Loucy (cell line): ENCODE results near the gene TIMM23B.
"Not testable (repeated sequence)": the region's sequence is repeated elsewhere in the genome, so short reads cannot be mapped to it uniquely, and the experiment has no call there.

ENCODE experiments used
- H2AFZ ChIP-seq: fragments of 200-600 bp; sonication (generic); 2 replicates; pipeline ENCODE4 v1.6.0; 2016; ENCODE audit warnings: antibody characterized with exemption, mild to moderate bottlenecking, low read length, moderate library complexity
- H3F3A ChIP-seq: fragments of 200-600 bp; 2 replicates; pipeline ENCODE4 v1.6.0; 2016; ENCODE audit warnings: antibody characterized with exemption, low read depth, mild to moderate bottlenecking
- H3K27me3 ChIP-seq: fragments of 200-600 bp; sonication (generic); 2 replicates; pipeline ENCODE4 v1.6.1; 2014; ENCODE audit warnings: low read length, mild to moderate bottlenecking; ENCODE audit not compliant: insufficient read depth, poor library complexity, severe bottlenecking
- H3K36me3 ChIP-seq: fragments of 200-600 bp; sonication (generic); 2 replicates; pipeline ENCODE4 v1.6.1; 2016; ENCODE audit warnings: low read length; ENCODE audit not compliant: insufficient read depth
- H3K4me1 ChIP-seq: fragments of 200-600 bp; sonication (generic); 2 replicates; pipeline ENCODE4 v1.5.1; 2014; ENCODE audit warnings: low read length, mild to moderate bottlenecking; ENCODE audit not compliant: insufficient read depth, poor library complexity, severe bottlenecking
- H3K4me2 ChIP-seq: fragments of 200-600 bp; sonication (generic); 2 replicates; pipeline ENCODE4 v1.6.0; 2014; ENCODE audit warnings: antibody characterized with exemption, low read length, low read depth, mild to moderate bottlenecking; ENCODE audit not compliant: poor library complexity, severe bottlenecking
- H3K4me3 ChIP-seq: fragments of 200-600 bp; sonication (generic); 2 replicates; pipeline ENCODE4 v1.5.1; 2014; ENCODE audit warnings: low read length, mild to moderate bottlenecking, mixed read lengths; ENCODE audit not compliant: poor library complexity, severe bottlenecking
- H3K79me2 ChIP-seq: fragments of 200-600 bp; sonication (generic); 2 replicates; pipeline ENCODE4 v1.6.1; 2014; ENCODE audit warnings: low read length; ENCODE audit not compliant: insufficient read depth
- H3K9ac ChIP-seq: fragments of 200-600 bp; sonication (generic); 2 replicates; pipeline ENCODE4 v1.6.0; 2014; ENCODE audit warnings: mild to moderate bottlenecking, low read depth, low read length, moderate library complexity; ENCODE audit not compliant: poor library complexity, severe bottlenecking
- H3K9me2 ChIP-seq: fragments of 200-600 bp; sonication (generic); replicated peaks from 2 replicates; pipeline ENCODE4 v1.6.1; 2016; ENCODE audit warnings: low read depth, low read length, mixed read lengths
- H3K9me3 ChIP-seq: fragments of 200-600 bp; sonication (generic); 2 replicates; pipeline ENCODE4 v1.6.1; 2014; ENCODE audit warnings: mild to moderate bottlenecking, antibody characterized with exemption, low read length, low read depth; ENCODE audit not compliant: insufficient read depth
- H4K20me1 ChIP-seq: fragments of 200-600 bp; sonication (generic); 2 replicates; pipeline ENCODE4 v1.6.0; 2014; ENCODE audit warnings: antibody characterized with exemption, low read length, mild to moderate bottlenecking; ENCODE audit not compliant: insufficient read depth, poor library complexity, severe bottlenecking

The TIMM23B gene

GRCh38 chr10:49943607-49944006, 1.8 kb downstream of the TIMM23B start:
- H3F3A ChIP-seq, H3K36me3 ChIP-seq, H3K9me3 ChIP-seq, H3K4me1 ChIP-seq, H3K9me2 ChIP-seq, H4K20me1 ChIP-seq, H2AFZ ChIP-seq, H3K27me3 ChIP-seq: not testable (repeated sequence)
- H3K4me2 ChIP-seq = peak overlapping the region; percentile 98
- H3K4me3 ChIP-seq = peak overlapping the region; percentile 96
- peak overlapping the region; percentile 92 for H3K9ac ChIP-seq
- peaks cover 49% of the 10 kb centered on the region for H3K79me2 ChIP-seq

GRCh38 chr10:49948142-49948541, 6.3 kb downstream of the TIMM23B start:
- not testable (repeated sequence) for H4K20me1 ChIP-seq, H2AFZ ChIP-seq, H3K4me3 ChIP-seq, H3K9me3 ChIP-seq, H3K9me2 ChIP-seq, H3K4me2 ChIP-seq, H3K27me3 ChIP-seq, H3F3A ChIP-seq, H3K36me3 ChIP-seq, H3K9ac ChIP-seq, H3K4me1 ChIP-seq
- peaks cover 23% of the 10 kb centered on the region for H3K79me2 ChIP-seq

DNA sequence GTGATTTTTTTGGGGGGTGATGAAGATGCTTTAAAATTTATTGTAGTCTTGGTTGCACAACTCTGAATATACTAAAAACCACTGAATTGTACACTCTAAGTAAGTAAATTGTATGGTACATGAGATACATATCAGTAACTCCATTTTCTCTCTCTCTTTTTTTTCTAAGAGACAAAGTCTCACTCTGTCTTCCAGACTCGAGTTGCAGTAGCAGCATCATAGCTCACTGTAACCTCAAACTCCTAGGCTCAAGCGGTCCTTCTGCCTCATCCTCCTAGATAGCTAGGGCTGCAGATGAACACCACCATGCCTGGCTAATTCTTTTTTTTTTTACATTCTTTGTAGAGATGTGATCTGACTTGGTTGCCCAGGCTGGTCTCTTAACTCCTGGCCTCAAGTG, 6.9 kb downstream of the TIMM23B start:
- peaks cover 17% of the 10 kb centered on the region for H3K79me2 ChIP-seq
- H3K9me3 ChIP-seq, H3K9ac ChIP-seq, H3F3A ChIP-seq, H3K36me3 ChIP-seq, H4K20me1 ChIP-seq, H3K4me3 ChIP-seq, H2AFZ ChIP-seq, H3K4me2 ChIP-seq, H3K27me3 ChIP-seq, H3K9me2 ChIP-seq, H3K4me1 ChIP-seq: not testable (repeated sequence)

- H2AFZ ChIP-seq, H3K9ac ChIP-seq, H3F3A ChIP-seq, H3K4me3 ChIP-seq, H3K4me1 ChIP-seq, H3K79me2 ChIP-seq, H3K9me2 ChIP-seq, H3K27me3 ChIP-seq, H3K36me3 ChIP-seq, H4K20me1 ChIP-seq, H3K9me3 ChIP-seq, H3K4me2 ChIP-seq: not testable (repeated sequence)
Observed at GRCh38 chr10:49952006-49952405, 10.2 kb downstream of the TIMM23B start.

- not testable (repeated sequence) for H3K79me2 ChIP-seq, H3F3A ChIP-seq, H4K20me1 ChIP-seq, H3K27me3 ChIP-seq, H3K36me3 ChIP-seq, H3K9ac ChIP-seq, H3K9me3 ChIP-seq, H3K4me2 ChIP-seq, H3K4me3 ChIP-seq, H3K9me2 ChIP-seq, H2AFZ ChIP-seq, H3K4me1 ChIP-seq
Observed at GRCh38 chr10:49953122-49953521, 11.3 kb downstream of the TIMM23B start.

DNA sequence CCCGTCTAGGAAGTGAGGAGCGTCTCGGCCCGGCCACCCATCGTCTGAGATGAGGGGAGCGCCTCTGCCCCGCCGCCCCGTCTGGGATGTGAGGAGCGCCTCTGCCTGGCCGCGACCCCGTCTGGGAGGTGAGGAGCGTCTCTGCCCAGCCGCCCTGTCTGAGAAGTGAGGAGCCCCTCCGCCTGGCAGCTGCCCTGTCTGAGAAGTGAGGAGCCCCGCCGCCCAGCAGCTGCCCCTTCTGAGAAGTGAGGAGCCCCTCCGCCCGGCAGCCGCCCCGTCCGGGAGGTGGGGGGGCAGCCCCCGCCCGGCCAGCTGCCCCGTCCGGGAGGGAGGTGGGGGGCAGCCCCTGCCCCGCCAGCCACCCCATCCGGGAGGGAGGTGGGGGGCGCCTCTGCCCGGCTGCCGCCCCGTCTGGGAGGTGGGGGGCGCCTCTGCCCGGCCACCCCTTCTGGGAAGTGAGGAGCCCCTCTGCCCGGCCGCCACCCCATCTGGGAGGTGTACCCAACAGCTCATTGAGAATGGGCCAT, 28.5 kb downstream of the TIMM23B start:
- not testable (repeated sequence) for H2AFZ ChIP-seq, H4K20me1 ChIP-seq, H3K9ac ChIP-seq, H3K9me2 ChIP-seq, H3K79me2 ChIP-seq, H3K36me3 ChIP-seq, H3K9me3 ChIP-seq, H3K4me1 ChIP-seq, H3K27me3 ChIP-seq, H3F3A ChIP-seq, H3K4me3 ChIP-seq, H3K4me2 ChIP-seq

- not testable (repeated sequence) for H3K27me3 ChIP-seq, H3K4me3 ChIP-seq, H3K36me3 ChIP-seq, H4K20me1 ChIP-seq, H3K9me2 ChIP-seq, H3K9me3 ChIP-seq, H2AFZ ChIP-seq, H3F3A ChIP-seq, H3K9ac ChIP-seq, H3K4me2 ChIP-seq, H3K4me1 ChIP-seq, H3K79me2 ChIP-seq
Observed at GRCh38 chr10:49971466-49971865, 29.6 kb downstream of the TIMM23B start.

DNA sequence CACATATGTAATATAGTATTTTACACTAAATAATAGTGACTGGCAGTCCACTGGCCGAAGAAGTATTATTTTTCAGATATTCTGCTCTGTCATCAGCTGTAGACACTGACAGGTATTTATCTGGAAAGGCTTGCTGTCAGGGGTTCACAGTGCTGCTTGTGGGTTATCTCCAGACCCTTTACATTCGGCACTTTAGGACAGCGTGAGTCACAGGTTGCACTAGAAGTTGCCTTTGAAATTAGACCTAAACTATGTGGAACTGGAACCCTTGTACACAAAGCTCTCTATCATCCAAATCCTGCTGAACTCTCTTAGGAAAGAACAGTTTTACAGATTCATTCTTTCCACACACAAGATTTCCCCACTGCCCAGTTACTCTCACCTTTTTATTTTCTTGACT, 30.2 kb downstream of the TIMM23B start:
- H4K20me1 ChIP-seq, H3K9ac ChIP-seq, H3K9me2 ChIP-seq, H3K79me2 ChIP-seq, H3F3A ChIP-seq, H3K36me3 ChIP-seq, H3K4me2 ChIP-seq, H3K27me3 ChIP-seq, H3K4me1 ChIP-seq, H3K4me3 ChIP-seq, H3K9me3 ChIP-seq, H2AFZ ChIP-seq: not testable (repeated sequence)
